Liver (tissue), 3 donors: Measurements from ENCODE around the gene TNMD.

Source experiments
- CTCF ChIP-seq: fragments of 150-350 bp; IDR thresholded peaks from 2 replicates; pipeline ENCODE4 v1.5.1; 2017; ENCODE audit warnings: improper control_type of control experiment, low read depth, low read length; ENCODE audit not compliant: missing input control
- REST ChIP-seq: IDR thresholded peaks from 2 replicates; pipeline ENCODE4 v1.6.1; 2016; ENCODE audit warnings: antibody characterized with exemption, mild to moderate bottlenecking
- SP1 ChIP-seq: IDR thresholded peaks from 2 replicates; pipeline ENCODE4 v1.6.1; 2018; ENCODE audit warnings: antibody characterized with exemption, mild to moderate bottlenecking
- TAF1 ChIP-seq: conservative IDR thresholded peaks from 2 replicates; pipeline ENCODE4 v1.6.1; 2016; ENCODE audit warnings: antibody characterized with exemption, mild to moderate bottlenecking
- donor health status: healthy.
- donor health status: healthy.

- TF ChIP-seq CTCF = peak; percentile 49
- no peak for TF ChIP-seq REST
- no peak for TF ChIP-seq TAF1
- TF ChIP-seq SP1 = peak; percentile 14
Measured at GRCh38 chrX:100615005-100615404, 30.3 kb downstream of the TNMD start.
